Epithelial cell of esophagus (primary cell): ENCODE data around the gene PROM1.

Experiments used
- DNase-seq: peaks from one replicate; pipeline ENCODE4 v3.0.0; 2010; ENCODE audit warnings: low read depth
- H3K4me3 ChIP-seq: 2 replicates; pipeline ENCODE4 v1.5.1; 2011; ENCODE audit warnings: mild to moderate bottlenecking, low read length, control low read depth
- CTCF ChIP-seq: IDR thresholded peaks from 2 replicates; pipeline ENCODE4 v1.5.1; 2011; ENCODE audit warnings: low read depth, mild to moderate bottlenecking, low read length, control low read depth, inconsistent platforms; ENCODE audit not compliant: insufficient read depth; ENCODE audit errors: missing control alignments

The PROM1 gene

GRCh38 chr4:16119981-16120380, 36.2 kb upstream of the PROM1 start:
- H3K4me3 ChIP-seq, result no peak overlapping the region
- DNase-seq, result no peak
- no peak for TF ChIP-seq CTCF

GRCh38 chr4:16118090-16118489, 34.3 kb upstream of the PROM1 start:
- H3K4me3 ChIP-seq, result no peak overlapping the region
- TF ChIP-seq CTCF, result no peak
- no peak for DNase-seq

- DNase-seq, result no peak
- no peak for TF ChIP-seq CTCF
Measured at GRCh38 chr4:16117164-16117563, 33.3 kb upstream of the PROM1 start.

GRCh38 chr4:16116493-16116990, 32.7 kb upstream of the PROM1 start:
- DNase-seq, result no peak
- TF ChIP-seq CTCF, result no peak
- H3K4me3 ChIP-seq, result no peak overlapping the region

More at GRCh38 chr4:16117164-16117563, 33.3 kb upstream of the PROM1 start:
- H3K4me3 ChIP-seq, result no peak overlapping the region

GRCh38 chr4:16116019-16116418, 32.2 kb upstream of the PROM1 start:
- no peak for TF ChIP-seq CTCF
- DNase-seq, result no peak
- no peak overlapping the region for H3K4me3 ChIP-seq

GRCh38 chr4:16114546-16114945, 30.7 kb upstream of the PROM1 start:
- H3K4me3 ChIP-seq, result no peak overlapping the region
- TF ChIP-seq CTCF, result no peak
- DNase-seq, result no peak

GRCh38 chr4:16113741-16114140, 29.9 kb upstream of the PROM1 start:
- DNase-seq, result no peak
- H3K4me3 ChIP-seq, result no peak overlapping the region
- no peak for TF ChIP-seq CTCF
